Cerebellar nuclear complex (tissue), 1 donor: Measurements from ENCODE around the gene HNRNPDL.
"Not testable (repeated sequence)": the region's sequence is repeated elsewhere in the genome, so short reads cannot be mapped to it uniquely, and the experiment has no call there.

Experiments used
- DNase-seq, 2 experiments: peaks; one replicate each; lab custom pipeline; 2025; lab: John Stamatoyannopoulos, UW

The HNRNPDL gene

GRCh38 chr4:82386312-82386711 lies 44.0 kb downstream of the HNRNPDL start:
- DNase-seq: not testable (repeated sequence)

GRCh38 chr4:82382751-82383150 lies 47.5 kb downstream of the HNRNPDL start:
- no peak for DNase-seq

GRCh38 chr4:82381661-82382296 lies 48.5 kb downstream of the HNRNPDL start:
- DNase-seq: no peak

GRCh38 chr4:82381235-82381634 lies 49.0 kb downstream of the HNRNPDL start:
- no peak for DNase-seq

GRCh38 chr4:82380831-82381230 lies 49.4 kb downstream of the HNRNPDL start:
- no peak for DNase-seq

- no peak for DNase-seq
Measured at GRCh38 chr4:82380344-82380743, 49.9 kb downstream of the HNRNPDL start.

GRCh38 chr4:82376109-82376508 lies 54.2 kb downstream of the HNRNPDL start:
- no peak for DNase-seq

GRCh38 chr4:82373816-82374625 lies 56.2 kb downstream of the HNRNPDL start, which contains the start of gene HNRNPD:
HNRNPD (minus strand) TSS chr4:82373991; CDS start chr4:82373678, 313 bp downstream.
- DNase-seq: peak; percentile 84 to 97

- no peak for DNase-seq
Measured at GRCh38 chr4:82373486-82373815, 56.8 kb downstream of the HNRNPDL start.
